Activated CD8-positive, alpha-beta T cell treated with anti-CD3 and anti-CD28 coated beads for 36 hours (primary cell): ENCODE measurements around the gene UBL7. TPM values are rescaled to one million over a fixed set of nuclear protein-coding genes. Genes with fewer than 3 reads are reported as not detected.

ENCODE experiments used
- ATAC-seq: fragments of 200-7000 bp; cut with Tn5 transposase; one replicate; pipeline ENCODE4 v1.10.0; 2021; ENCODE audit warnings: mild to moderate bottlenecking, moderate library complexity
- CTCF ChIA-PET: fragments of 350-600 bp; sonication (Branson Sonifier 250); formaldehyde crosslinking; loops from one replicate; lab custom pipeline; 2021; ENCODE audit warnings: antibody characterized with exemption; lab: Charles Lee
- POLR2A ChIA-PET: fragments of 350-600 bp; sonication (Branson Sonifier 250); formaldehyde crosslinking; loops from one replicate; lab custom pipeline; 2021; ENCODE audit warnings: antibody characterized with exemption; lab: Charles Lee
- DNase-seq: peaks from one replicate; pipeline ENCODE4 v3.0.0-alpha.2; 2020
- H3K27ac Mint-ChIP-seq: one replicate; pipeline ENCODE4 v1.8.0; 2021; ENCODE audit warnings: mild to moderate bottlenecking, mixed read lengths
- H3K27me3 Mint-ChIP-seq: one replicate; pipeline ENCODE4 v1.8.0; 2021; ENCODE audit warnings: mixed read lengths
- H3K36me3 Mint-ChIP-seq: one replicate; pipeline ENCODE4 v1.8.0; 2021; ENCODE audit warnings: low read depth, mixed read lengths
- H3K4me1 Mint-ChIP-seq: one replicate; pipeline ENCODE4 v1.8.0; 2021; ENCODE audit warnings: low read depth, mixed read lengths
- H3K4me3 Mint-ChIP-seq: one replicate; pipeline ENCODE4 v1.8.0; 2021; ENCODE audit warnings: mild to moderate bottlenecking, moderate library complexity, mixed read lengths
- H3K9me3 Mint-ChIP-seq: one replicate; pipeline ENCODE4 v1.8.0; 2021; ENCODE audit warnings: mixed read lengths
- CTCF ChIP-seq: fragments of 200-600 bp; IDR thresholded peaks from one replicate; pipeline ENCODE4 v1.8.0; 2022; ENCODE audit warnings: antibody characterized with exemption, mild to moderate bottlenecking
- intact Hi-C: fragments of 100-400 bp; cut with micrococcal nuclease; formaldehyde crosslinking; loops from one replicate; pipeline ENCODE4 v1.10.0; 2022
- total RNA-seq, 2 experiments: library from RNA; stranded (reverse); gene quantifications; one replicate each; pipeline ENCODE4 v1.2.3, GENCODE V29; 2021

Gene UBL7
- total RNA-seq, 2 experiments from 2014 or later, result 48.8 to 53.3 TPM

- H3K9me3 Mint-ChIP-seq, result no peaks in the 10 kb centered on the region
- ChIA-PET CTCF (interaction anchor here (0.6 to 38.4 kb wide), 25 partner anchors 9 to 487 kb away, joined by 3 to 840 read pairs (median 5); partner anchors contain the start of gene UBL7), POLR2A (interaction anchor here (0.6 to 1.5 kb wide), 6 partner anchors 24 to 107 kb away, joined by 3 to 6 read pairs (median 3); partner anchors contain the start of gene ARID3B)
- H3K36me3 Mint-ChIP-seq, result no peaks in the 10 kb centered on the region
- TF ChIP-seq CTCF, result peak; percentile 87
- DNase-seq (peak; percentile 88), ATAC-seq (peak; percentile 78)
- no peak overlapping the region for H3K27ac Mint-ChIP-seq
- H3K4me3 Mint-ChIP-seq, result no peak overlapping the region
- H3K27me3 Mint-ChIP-seq, result no peaks in the 10 kb centered on the region
- intact Hi-C loops, result loop anchor here (1.0 to 2.0 kb wide), 2 partner anchors 57 to 64 kb away; no protein-coding TSS in a partner anchor
- H3K4me1 Mint-ChIP-seq, result peaks cover 32% of the 10 kb centered on the region
These were observed 22.1 kb downstream of the UBL7 start for GRCh38 chr15:74438721-74439316.

- H3K9me3 Mint-ChIP-seq, result no peaks in the 10 kb centered on the region
- no peak overlapping the region for H3K4me3 Mint-ChIP-seq
These were observed 22.8 kb downstream of the UBL7 start for GRCh38 chr15:74438206-74438605.

GRCh38 chr15:74434263-74435136 lies 26.5 kb downstream of the UBL7 start:
- Mint-ChIP-seq H3K4me3 (peak overlapping the region; percentile 80), H3K9me3 (no peaks in the 10 kb centered on the region), H3K4me1 (peaks cover 58% of the 10 kb centered on the region), H3K27me3 (no peaks in the 10 kb centered on the region), H3K36me3 (peaks cover 32% of the 10 kb centered on the region), H3K27ac (peak overlapping the region; percentile 89)
- CTCF ChIA-PET, result interaction anchor here (0.6 to 38.4 kb wide), 3 partner anchors 31 to 114 kb away, joined by 3 to 840 read pairs (median 8); no protein-coding TSS in a partner anchor
- DNase-seq, result no peak
- intact Hi-C loops, result no loop called here
- ATAC-seq, result no peak
- TF ChIP-seq CTCF, result no peak
- POLR2A ChIA-PET, result interaction anchor here (0.5 to 7.3 kb wide), 9 partner anchors 29 to 223 kb away, joined by 3 to 56 read pairs (median 3); no protein-coding TSS in a partner anchor

More at GRCh38 chr15:74438206-74438605, 22.8 kb downstream of the UBL7 start:
- Mint-ChIP-seq H3K27ac (peak overlapping the region; percentile 31), H3K36me3 (no peaks in the 10 kb centered on the region), H3K4me1 (peaks cover 32% of the 10 kb centered on the region), H3K27me3 (no peaks in the 10 kb centered on the region)
- ATAC-seq (no peak), DNase-seq (no peak)
- POLR2A ChIA-PET, result interaction anchor here (0.6 to 1.5 kb wide), 4 partner anchors 35 to 108 kb away, joined by 3 to 6 read pairs (median 4); no protein-coding TSS in a partner anchor
- intact Hi-C loops, result loop anchor here (1.0 to 2.0 kb wide), 2 partner anchors 56 to 63 kb away; no protein-coding TSS in a partner anchor
- no peak for TF ChIP-seq CTCF
- CTCF ChIA-PET, result interaction anchor here (0.6 to 38.4 kb wide), 15 partner anchors 8 to 487 kb away, joined by 3 to 840 read pairs (median 4); partner anchors contain the start of gene UBL7

GRCh38 chr15:74433592-74434262 lies 27.2 kb downstream of the UBL7 start, which contains the start of gene SEMA7A:
Gene SEMA7A (minus strand): TSS chr15:74433958. CDS start chr15:74433918, 40 bp downstream.
- peaks cover 64% of the 10 kb centered on the region for H3K4me1 Mint-ChIP-seq

More at GRCh38 chr15:74433592-74434262, 27.2 kb downstream of the UBL7 start, which contains the start of gene SEMA7A:
- DNase-seq (peak; percentile 85), ATAC-seq (peak; percentile 89)
- intact Hi-C loops, result no loop called here
- Mint-ChIP-seq H3K27ac (peak within 1 kb of the TSS; percentile 89), H3K9me3 (no peaks in the 10 kb centered on the region), H3K27me3 (no peaks in the 10 kb centered on the region), H3K4me3 (peak within 1 kb of the TSS; percentile 93), H3K36me3 (peaks cover 32% of the 10 kb centered on the region)
- POLR2A ChIA-PET, result interaction anchor here (0.5 to 7.3 kb wide), 9 partner anchors 28 to 199 kb away, joined by 3 to 56 read pairs (median 3); no protein-coding TSS in a partner anchor
- no peak for TF ChIP-seq CTCF
- CTCF ChIA-PET, result interaction anchor here (0.6 to 38.4 kb wide), 3 partner anchors 30 to 113 kb away, joined by 3 to 840 read pairs (median 8); no protein-coding TSS in a partner anchor
